OCI-LY1 (cell line): ENCODE measurements around the gene CACNA2D3.

ENCODE experiments used
- EZH2 ChIP-seq: fragments of 200-600 bp; sonication (generic), shearing (Covaris generic); IDR thresholded peaks from 2 replicates; pipeline ENCODE4 v1.8.0; 2017; ENCODE audit warnings: borderline replicate concordance, mixed run types, mild to moderate bottlenecking, antibody characterized with exemption, low read length, moderate library complexity, mixed read lengths
- TF ChIP-seq, protein P1 (sequence below): fragments of 200-600 bp; sonication (generic), shearing (Covaris generic); IDR thresholded peaks from 2 replicates; pipeline ENCODE4 v1.5.1; 2017; ENCODE audit warnings: mild to moderate bottlenecking, antibody characterized with exemption, low read length, moderate library complexity, mixed read lengths

DNA sequence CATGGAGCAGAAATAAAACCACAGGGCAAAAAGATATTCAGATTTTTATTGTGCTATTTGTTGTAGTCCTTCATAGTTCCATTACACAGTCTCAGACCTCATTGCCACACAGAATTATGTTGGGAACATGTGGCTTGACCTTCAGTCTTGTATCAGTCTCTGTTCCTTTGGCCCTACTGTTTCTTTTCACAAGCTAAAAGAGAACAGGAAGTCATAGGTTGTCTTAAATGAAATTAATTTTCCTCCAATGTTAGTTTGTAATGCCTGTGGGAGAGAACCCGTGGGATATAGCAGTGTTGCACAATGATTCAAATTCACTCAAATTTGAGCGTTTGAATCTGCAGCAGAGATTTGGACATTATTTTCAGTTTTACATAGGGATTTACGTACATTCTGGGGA is 445.6 kb downstream of the CACNA2D3 start:
- TF ChIP-seq, protein P1, sequence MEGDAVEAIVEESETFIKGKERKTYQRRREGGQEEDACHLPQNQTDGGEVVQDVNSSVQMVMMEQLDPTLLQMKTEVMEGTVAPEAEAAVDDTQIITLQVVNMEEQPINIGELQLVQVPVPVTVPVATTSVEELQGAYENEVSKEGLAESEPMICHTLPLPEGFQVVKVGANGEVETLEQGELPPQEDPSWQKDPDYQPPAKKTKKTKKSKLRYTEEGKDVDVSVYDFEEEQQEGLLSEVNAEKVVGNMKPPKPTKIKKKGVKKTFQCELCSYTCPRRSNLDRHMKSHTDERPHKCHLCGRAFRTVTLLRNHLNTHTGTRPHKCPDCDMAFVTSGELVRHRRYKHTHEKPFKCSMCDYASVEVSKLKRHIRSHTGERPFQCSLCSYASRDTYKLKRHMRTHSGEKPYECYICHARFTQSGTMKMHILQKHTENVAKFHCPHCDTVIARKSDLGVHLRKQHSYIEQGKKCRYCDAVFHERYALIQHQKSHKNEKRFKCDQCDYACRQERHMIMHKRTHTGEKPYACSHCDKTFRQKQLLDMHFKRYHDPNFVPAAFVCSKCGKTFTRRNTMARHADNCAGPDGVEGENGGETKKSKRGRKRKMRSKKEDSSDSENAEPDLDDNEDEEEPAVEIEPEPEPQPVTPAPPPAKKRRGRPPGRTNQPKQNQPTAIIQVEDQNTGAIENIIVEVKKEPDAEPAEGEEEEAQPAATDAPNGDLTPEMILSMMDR = no peak
- TF ChIP-seq EZH2 = no peak
